Stomach (tissue), 9 donors: ENCODE measurements around the gene INIP. TPM values are rescaled to one million over a fixed set of nuclear protein-coding genes. Genes with fewer than 3 reads are reported as not detected.
"Not testable (repeated sequence)": the region's sequence is repeated elsewhere in the genome, so short reads cannot be mapped to it uniquely, and the experiment has no call there.

Experiments used
- DNase-seq, 2 donors: peaks; one replicate each; pipeline versions ENCODE4 v3.0.0 to v3.0.0-alpha.2; 2013 to 2019
- H3K27ac ChIP-seq, 5 donors: fragments of 200-600 bp in 4 of 5; sonication (generic) in 4 of 5; one replicate each; pipeline ENCODE4 v1.5.1; 2013 to 2019; ENCODE audit warnings: mild to moderate bottlenecking in 1 of 5, moderate library complexity in 1 of 5
- H3K27me3 ChIP-seq, 3 donors: fragments of 200-600 bp; sonication (generic); one replicate each; pipeline ENCODE4 v1.5.1; 2017 to 2019; ENCODE audit warnings: mixed run types in 1 of 3
- H3K36me3 ChIP-seq, 4 donors: fragments of 200-600 bp; sonication (generic); 1 replicate in 3 of 4; 2 replicates in 1 of 4; pipeline ENCODE4 v1.5.1; 2016 to 2019
- H3K4me1 ChIP-seq, 4 donors: fragments of 200-600 bp; sonication (generic); one replicate each; pipeline ENCODE4 v1.5.1; 2016 to 2019
- H3K4me3 ChIP-seq, 4 donors: fragments of 200-600 bp; sonication (generic) in 3 of 4; one replicate each; pipeline ENCODE4 v1.5.1; 2016 to 2019; ENCODE audit warnings: mild to moderate bottlenecking in 1 of 4
- H3K9me3 ChIP-seq, 4 donors: fragments of 200-600 bp; sonication (generic); one replicate each; pipeline ENCODE4 v1.5.1; 2016 to 2019
- CTCF ChIP-seq, 7 experiments: fragments of 450-650 bp in 4 of 7; fragments of 200-600 bp in 3 of 7; sonication (generic) in 3 of 7; IDR thresholded peaks; one replicate each; pipeline ENCODE4 v1.5.1; 2016 to 2019; ENCODE audit warnings: antibody characterized with exemption in 7 of 7, control low read depth in 2 of 7, mild to moderate bottlenecking in 1 of 7
- EP300 ChIP-seq: sonication (generic); formaldehyde crosslinking; IDR thresholded peaks from one replicate; pipeline ENCODE4 v1.6.1; 2017; ENCODE audit warnings: antibody characterized with exemption
- POLR2A ChIP-seq, 4 donors: fragments of 450-650 bp; IDR thresholded peaks; one replicate each; pipeline ENCODE4 v1.6.1; 2016; ENCODE audit warnings: antibody characterized with exemption in 4 of 4, control low read depth in 2 of 4, mild to moderate bottlenecking in 1 of 4, moderate library complexity in 1 of 4
- POLR2AphosphoS5 ChIP-seq, 3 donors: sonication (generic); formaldehyde crosslinking; IDR thresholded peaks; one replicate each; pipeline ENCODE4 v1.6.1; 2016; ENCODE audit warnings: antibody characterized with exemption in 3 of 3
- WGBS, 5 donors: extraction: QIAGEN DNeasy Blood & Tissue Kit in 3 of 5; methylation state at CpG; one replicate each; pipeline versions ENCODE4 v1.1.5 to v1.1.7; 2013 to 2018; 5-methylcytosine and 5-hydroxymethylcytosine counted together
- intact Hi-C: fragments of 100-400 bp; cut with DNase I; formaldehyde crosslinking; loops from one replicate; pipeline ENCODE4 v1.15.1; 2023; ENCODE audit warnings: low total_unique reads
- polyA plus RNA-seq, 3 donors: library from polyadenylated mRNA; stranded (reverse); fragments of 200-250 nt; gene quantifications; one replicate each; pipeline ENCODE4 v1.2.3, GENCODE V29; 2013
- total RNA-seq, 5 donors: library from RNA; depleted of rRNA; stranded (reverse); fragments of >200 nt; gene quantifications; one replicate each; pipeline versions ENCODE4 v1.1.0 to v1.2.3, GENCODE V29; 2014 to 2016
- donor health status: healthy with polysubstance abuse.
- donor health status: Bipolar disorder and iron deficiency.
- donor health status: healthy.

Gene INIP
- total and polyA plus RNA-seq, 8 donors, result 4.6 to 20.2 (median 12.5) TPM; not detected in 1

- Histone ChIP-seq H3K27me3 (no peaks in the 10 kb centered on the region), H3K36me3 (no peaks in the 10 kb centered on the region), H3K27ac (no peak overlapping the region), H3K4me1 (no peaks in the 10 kb centered on the region), H3K9me3 (no peaks in the 10 kb centered on the region), H3K4me3 (no peak overlapping the region)
- TF ChIP-seq EP300, result no peak
- no peak for TF ChIP-seq POLR2AphosphoS5 (IDR thresholded peaks at IDR 0.05)
- TF ChIP-seq POLR2A (IDR thresholded peaks at IDR 0.05), result no peak
- TF ChIP-seq CTCF (IDR thresholded peaks at IDR 0.05), result no peak
- intact Hi-C loops, result no loop called here
- 80 to 87% (median 84%) methylated on average over 3 of the region's 3 CpGs for WGBS, 5 donors
- DNase-seq, result no peak
Observed at GRCh38 chr9:112725961-112726360, 8.0 kb upstream of the INIP start.

- H3K9me3 ChIP-seq, H3K4me1 ChIP-seq: not testable (repeated sequence)
Observed at GRCh38 chr9:112722749-112723148, 4.8 kb upstream of the INIP start.

GRCh38 chr9:112720113-112720780, 2.3 kb upstream of the INIP start:
- H3K36me3 ChIP-seq, result peaks cover 0 to 4% (median 1%) of the 10 kb centered on the region in 4 donors
- intact Hi-C loops, result no loop called here
- no peak overlapping the region for H3K4me3 ChIP-seq
- no peak overlapping the region for H3K27ac ChIP-seq
- DNase-seq, result no peak
- H3K4me1 ChIP-seq, result peaks cover 6 to 27% (median 16%) of the 10 kb centered on the region in 4 donors
- H3K9me3 ChIP-seq, result no peaks in the 10 kb centered on the region
- H3K27me3 ChIP-seq, result no peaks in the 10 kb centered on the region
- WGBS, 5 donors, result 85 to 94% (median 85%) methylated on average over 4 of the region's 4 CpGs
- no peak for TF ChIP-seq POLR2AphosphoS5 (IDR thresholded peaks at IDR 0.05)
- TF ChIP-seq POLR2A (IDR thresholded peaks at IDR 0.05), result no peak
- no peak for TF ChIP-seq CTCF (IDR thresholded peaks at IDR 0.05)
- no peak for TF ChIP-seq EP300

More at GRCh38 chr9:112722749-112723148, 4.8 kb upstream of the INIP start:
- H3K27ac ChIP-seq, H3K27me3 ChIP-seq, DNase-seq, H3K4me3 ChIP-seq, H3K36me3 ChIP-seq, intact Hi-C loops: not testable (repeated sequence)
- 90 to 98% (median 93%) methylated on average over 3 of the region's 3 CpGs for WGBS, 5 donors

GRCh38 chr9:112719696-112720095, 1.8 kb upstream of the INIP start:
- DNase-seq, result no peak
- intact Hi-C loops, result no loop called here
- 40 to 65% (median 54%) methylated on average over 2 of the region's 2 CpGs for WGBS, 5 donors
- H3K4me1 ChIP-seq, result peaks cover 6 to 28% (median 17%) of the 10 kb centered on the region in 4 donors
- H3K27me3 ChIP-seq, result no peaks in the 10 kb centered on the region
- H3K4me3 ChIP-seq, result no peak overlapping the region
- H3K9me3 ChIP-seq, result no peaks in the 10 kb centered on the region
- peak overlapping the region in 1 of 5 donors; percentile 47 for H3K27ac ChIP-seq
- TF ChIP-seq CTCF (IDR thresholded peaks at IDR 0.05), result no peak
- TF ChIP-seq POLR2A (IDR thresholded peaks at IDR 0.05), result no peak
- no peak for TF ChIP-seq POLR2AphosphoS5 (IDR thresholded peaks at IDR 0.05)
- no peak for TF ChIP-seq EP300
- H3K36me3 ChIP-seq, result peaks cover 0 to 10% (median 2%) of the 10 kb centered on the region in 4 donors

GRCh38 chr9:112719241-112719691, 1.3 kb upstream of the INIP start:
- no peaks in the 10 kb centered on the region for H3K9me3 ChIP-seq

More at GRCh38 chr9:112719241-112719691, 1.3 kb upstream of the INIP start:
- DNase-seq, result peak in 1 of 2 donors; percentile 44
- Histone ChIP-seq H3K4me3 (no peak overlapping the region), H3K36me3 (peaks cover 0 to 13% (median 2%) of the 10 kb centered on the region in 4 donors), H3K27me3 (no peaks in the 10 kb centered on the region), H3K27ac (peak overlapping the region in 2 of 5 donors; percentile 47 to 92), H3K4me1 (peaks cover 6 to 28% (median 17%) of the 10 kb centered on the region in 4 donors)
- intact Hi-C loops, result no loop called here
- TF ChIP-seq POLR2A (IDR thresholded peaks at IDR 0.05), result no peak
- no peak for TF ChIP-seq POLR2AphosphoS5 (IDR thresholded peaks at IDR 0.05)
- no peak for TF ChIP-seq EP300
- TF ChIP-seq CTCF (IDR thresholded peaks at IDR 0.05), result no peak
- WGBS, 5 donors, result 77 to 91% (median 88%) methylated on average over 1 of the region's 1 CpG
